ENCODE results near the gene AIG1.

AIG1 gene

GRCh38 chr6:143375022-143375585, 314.4 kb downstream of the AIG1 start:
- no peaks in the 10 kb centered on the region for H3K4me1 ChIP-seq (ENCODE audit: insufficient read depth, low read length)
- H3K9ac ChIP-seq (ENCODE audit: low read depth, low read length), result no peak overlapping the region
- H3K9me3 ChIP-seq (ENCODE audit: control insufficient read depth, insufficient read depth, low read length), result no peaks in the 10 kb centered on the region
- H3K36me3 ChIP-seq (ENCODE audit: insufficient read depth, low read length), result no peaks in the 10 kb centered on the region

GRCh38 chr6:143376375-143376774, 315.7 kb downstream of the AIG1 start:
- no peaks in the 10 kb centered on the region for H3K36me3 ChIP-seq (ENCODE audit: insufficient read depth, low read length)
- no peaks in the 10 kb centered on the region for H3K4me1 ChIP-seq (ENCODE audit: insufficient read depth, low read length)
- H3K9ac ChIP-seq (ENCODE audit: low read depth, low read length), result no peak overlapping the region
- H3K9me3 ChIP-seq (ENCODE audit: control insufficient read depth, insufficient read depth, low read length), result no peaks in the 10 kb centered on the region

- Histone ChIP-seq H3K4me1 (ENCODE audit: insufficient read depth, low read length) (no peaks in the 10 kb centered on the region), H3K9me3 (ENCODE audit: control insufficient read depth, insufficient read depth, low read length) (no peaks in the 10 kb centered on the region), H3K36me3 (ENCODE audit: insufficient read depth, low read length) (no peaks in the 10 kb centered on the region), H3K9ac (ENCODE audit: low read depth, low read length) (no peak overlapping the region)
Observed at GRCh38 chr6:143376861-143377260, 316.2 kb downstream of the AIG1 start.

GRCh38 chr6:143385636-143386035, 324.9 kb downstream of the AIG1 start:
- Histone ChIP-seq H3K36me3 (ENCODE audit: insufficient read depth, low read length) (no peaks in the 10 kb centered on the region), H3K9ac (ENCODE audit: low read depth, low read length) (no peak overlapping the region), H3K4me1 (ENCODE audit: insufficient read depth, low read length) (no peaks in the 10 kb centered on the region), H3K9me3 (ENCODE audit: control insufficient read depth, insufficient read depth, low read length) (no peaks in the 10 kb centered on the region)

GRCh38 chr6:143390278-143390677, 329.6 kb downstream of the AIG1 start:
- Histone ChIP-seq H3K9me3 (ENCODE audit: control insufficient read depth, insufficient read depth, low read length) (no peaks in the 10 kb centered on the region), H3K4me1 (ENCODE audit: insufficient read depth, low read length) (no peaks in the 10 kb centered on the region), H3K36me3 (ENCODE audit: insufficient read depth, low read length) (no peaks in the 10 kb centered on the region), H3K9ac (ENCODE audit: low read depth, low read length) (no peak overlapping the region)

Data from ES-I3 (cell line).